Hippocampal formation (tissue), 2 donors: Measurements from ENCODE around the gene POU6F2.

Source experiments
- DNase-seq, 2 donors: peaks; one replicate each; lab custom pipeline; 2025; lab: John Stamatoyannopoulos, UW

POU6F2 gene

DNA sequence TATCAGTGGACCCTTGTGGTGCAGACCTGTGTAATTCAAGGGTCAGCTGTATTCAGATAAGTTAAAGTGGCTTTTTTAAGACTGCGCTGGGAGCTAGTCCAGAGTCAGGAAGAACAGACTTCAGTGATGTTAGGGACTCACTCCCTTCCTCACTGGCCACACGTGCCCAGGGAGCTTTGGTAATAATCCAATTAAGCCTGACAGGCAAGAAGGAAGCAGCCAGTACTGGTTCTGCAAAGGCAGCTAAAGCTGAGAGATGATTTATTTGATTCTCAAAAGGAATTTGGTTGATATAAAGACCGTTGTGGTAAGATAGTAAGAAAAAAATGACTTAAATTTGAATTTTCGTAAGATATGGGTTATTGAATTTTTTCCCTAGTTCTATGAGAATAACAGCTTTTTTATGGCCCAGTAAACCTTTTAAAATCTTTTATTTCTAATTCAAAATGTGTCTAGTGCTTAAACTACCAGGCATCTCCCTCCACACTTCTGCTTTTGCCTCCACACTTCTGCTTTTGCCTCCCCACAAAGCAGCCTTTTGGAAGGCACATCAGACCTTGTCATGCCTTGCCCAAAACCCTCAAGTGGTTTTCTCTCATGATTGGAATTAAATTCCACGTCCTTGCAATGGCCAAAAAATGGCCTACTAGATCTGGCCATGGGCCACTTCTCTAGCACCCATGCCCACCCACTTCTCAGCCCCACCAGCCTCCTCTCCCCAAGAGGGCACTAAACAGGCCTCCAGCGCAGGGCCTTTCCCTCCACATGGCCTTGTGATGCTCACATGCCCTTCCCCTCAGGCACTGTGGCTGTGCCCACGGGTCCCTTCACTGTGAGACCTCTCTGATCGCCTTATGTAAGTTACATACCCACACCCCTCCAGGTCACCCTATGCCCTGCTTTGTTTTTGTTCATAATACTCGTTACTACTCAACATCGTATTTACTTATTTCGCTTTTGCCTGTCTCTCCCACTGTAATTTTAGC is 92.5 kb downstream of the POU6F2 start:
- DNase-seq: no peak

DNA sequence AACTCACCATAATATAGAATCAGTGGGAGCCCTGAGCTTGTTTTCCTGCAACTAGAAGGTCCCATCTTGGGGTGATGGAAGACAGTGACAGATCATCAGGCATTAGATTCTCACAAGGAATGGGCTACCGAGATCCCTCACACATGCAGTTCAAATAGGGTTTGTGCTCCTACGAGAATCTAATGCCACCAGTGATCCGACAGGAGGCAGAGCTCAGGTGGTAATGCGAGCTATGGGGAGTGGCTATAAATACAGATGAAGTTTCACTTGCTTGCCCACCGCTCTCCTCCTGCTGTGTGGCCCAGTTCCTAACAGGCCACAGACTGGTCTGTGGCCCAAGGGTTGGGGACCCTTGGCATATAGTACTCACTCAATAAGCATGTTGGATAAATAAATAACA is 93.4 kb downstream of the POU6F2 start:
- DNase-seq: no peak

DNA sequence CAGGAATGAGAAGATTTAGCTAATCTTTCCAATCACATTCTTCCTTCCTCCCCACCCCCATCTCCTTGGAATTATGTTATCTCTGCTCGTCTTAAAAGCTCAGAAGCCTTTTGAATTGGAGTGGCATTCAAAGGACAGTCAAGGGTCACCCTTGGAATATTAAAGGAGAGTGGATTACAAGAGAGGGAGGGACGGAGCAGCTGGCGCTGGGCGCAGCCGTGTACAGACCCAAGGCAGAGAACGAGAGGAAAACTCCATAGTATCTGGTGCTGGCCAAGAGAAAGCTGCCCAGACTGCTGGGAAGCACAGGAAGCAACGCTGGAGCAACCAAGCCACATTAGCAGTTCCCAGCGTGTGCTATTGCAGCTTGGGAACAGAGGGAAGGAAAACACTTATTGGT is 95.7 kb downstream of the POU6F2 start:
- DNase-seq: peak in 1 of 2 donors; percentile 10

DNA sequence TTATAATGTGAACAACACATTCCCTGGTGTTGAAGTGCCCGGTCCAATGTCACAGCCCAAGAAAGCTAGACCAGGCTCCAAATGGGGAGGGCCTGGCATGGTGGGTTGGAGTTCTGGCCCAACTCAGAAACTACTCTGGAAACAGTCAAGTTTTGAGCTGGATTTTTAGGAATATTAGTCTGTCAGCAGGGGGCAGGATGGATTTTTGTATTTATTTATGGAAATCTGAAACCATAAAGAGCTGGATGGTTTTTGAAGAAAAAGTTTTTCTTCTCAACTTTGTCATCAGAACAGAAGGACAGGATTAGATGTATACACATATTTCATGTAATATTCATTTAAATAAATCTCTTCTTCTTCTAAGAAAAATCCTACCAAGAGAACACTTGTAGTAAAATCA is 97.5 kb downstream of the POU6F2 start:
- no peak for DNase-seq

DNA sequence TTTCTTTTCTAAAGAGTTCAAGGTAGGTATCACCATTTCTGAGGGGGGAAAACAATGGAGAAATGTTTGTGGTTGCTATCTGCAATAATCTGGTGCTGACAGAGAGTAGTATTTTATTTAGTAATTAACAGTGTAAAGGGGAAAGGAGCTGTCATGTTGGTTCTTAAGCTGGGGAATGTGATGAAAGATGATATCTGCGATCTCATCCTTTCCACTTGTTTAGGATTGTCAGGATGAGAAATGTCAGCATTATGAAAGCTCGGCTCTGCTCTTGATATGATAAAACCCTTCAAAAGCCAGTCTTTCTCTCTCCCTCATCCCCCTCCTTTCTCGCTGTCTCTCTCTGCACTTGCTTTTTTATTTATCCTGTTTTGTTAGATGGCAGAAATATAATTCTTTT is 106.1 kb downstream of the POU6F2 start:
- DNase-seq: no peak

DNA sequence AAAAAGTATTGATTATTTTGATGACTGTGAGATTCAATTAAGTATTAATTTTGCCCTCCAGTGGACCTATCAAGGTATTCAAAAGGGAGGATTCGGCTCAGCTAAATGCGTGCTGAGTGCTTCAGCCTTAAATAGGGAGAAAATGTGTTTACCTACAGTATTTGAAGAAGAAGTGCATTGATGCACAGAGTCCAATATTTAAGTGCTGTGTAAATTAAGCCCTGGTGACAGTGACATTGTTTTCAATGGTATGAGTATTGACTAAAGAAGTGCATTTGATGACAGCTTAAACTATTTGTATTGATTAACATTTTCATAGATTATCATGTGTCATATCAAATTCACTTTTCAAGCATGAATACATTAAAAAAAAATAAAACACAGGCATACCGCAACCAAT is 106.6 kb downstream of the POU6F2 start:
- DNase-seq: no peak

DNA sequence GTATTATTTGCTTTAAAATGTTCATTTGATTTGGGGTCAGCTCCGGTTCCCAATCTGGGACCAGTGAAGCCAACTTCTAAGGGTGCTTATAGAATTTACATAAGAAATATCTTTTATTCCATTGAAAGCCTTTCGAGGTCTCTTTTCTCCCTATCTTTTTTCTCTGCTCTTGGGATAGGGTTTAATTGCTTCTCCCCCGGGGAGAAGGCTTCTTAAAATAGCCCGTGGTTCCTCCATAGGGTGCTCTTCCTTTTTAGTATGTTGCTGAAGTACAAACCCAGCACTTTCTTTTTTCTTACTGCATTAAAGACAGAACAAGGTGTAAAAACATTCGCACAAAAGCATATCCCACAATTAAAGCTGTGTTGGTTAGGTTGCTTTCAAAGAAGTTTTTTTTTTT is 107.5 kb downstream of the POU6F2 start:
- no peak for DNase-seq

DNA sequence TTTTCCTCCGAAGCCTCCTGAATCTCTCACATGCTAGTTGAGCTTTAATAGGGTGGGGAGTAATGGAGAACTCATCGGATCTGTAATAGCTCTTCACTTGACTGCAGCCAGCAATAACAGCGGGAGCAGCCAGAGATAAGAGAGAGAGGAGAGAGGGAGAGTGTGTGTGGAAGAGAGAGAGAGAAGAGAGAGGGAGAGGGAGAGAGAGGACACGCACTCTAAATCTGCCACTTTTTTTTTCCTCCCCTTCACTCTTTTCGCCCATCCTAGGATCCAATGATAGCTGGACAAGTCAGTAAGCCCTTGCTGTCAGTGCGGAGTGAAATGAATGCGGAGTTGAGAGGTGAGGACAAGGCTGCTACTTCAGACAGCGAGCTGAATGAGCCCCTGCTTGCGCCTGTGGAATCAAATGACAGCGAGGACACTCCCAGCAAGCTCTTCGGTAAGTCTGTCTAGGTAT is 107.9 kb downstream of the POU6F2 start:
- DNase-seq: no peak

DNA sequence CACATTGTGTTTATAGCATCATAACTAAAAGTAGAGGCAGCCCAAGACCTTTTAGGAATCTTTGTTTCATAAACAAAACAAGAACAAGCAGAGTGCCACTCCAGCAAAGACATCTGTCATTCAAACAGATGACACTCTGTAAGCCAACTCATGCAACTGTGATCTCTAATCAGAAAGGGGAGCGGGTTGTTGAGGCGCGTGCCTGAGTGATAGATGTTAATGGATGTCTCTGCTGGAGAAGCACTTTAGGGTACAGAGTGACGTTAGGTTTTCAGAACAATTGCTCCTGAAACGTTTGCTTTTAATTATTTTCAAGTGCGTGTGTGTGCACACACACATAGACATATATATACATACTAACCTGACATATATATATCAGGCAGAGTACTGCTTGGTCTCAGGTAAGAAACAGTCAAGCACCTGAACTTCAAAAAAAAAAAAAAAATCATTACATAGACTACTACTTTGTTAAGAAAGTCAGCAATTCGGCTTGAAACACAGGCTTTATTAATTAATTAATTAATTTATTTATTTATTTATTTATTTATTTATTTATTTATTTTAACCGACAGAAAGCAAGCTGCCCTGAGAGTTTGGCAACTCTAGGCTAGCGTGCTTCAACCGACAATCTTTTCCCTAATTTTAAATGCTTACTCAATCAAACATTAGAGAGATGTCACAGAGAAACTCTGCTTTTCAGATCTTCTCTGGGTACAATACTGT is 109.1 kb downstream of the POU6F2 start:
- no peak for DNase-seq

DNA sequence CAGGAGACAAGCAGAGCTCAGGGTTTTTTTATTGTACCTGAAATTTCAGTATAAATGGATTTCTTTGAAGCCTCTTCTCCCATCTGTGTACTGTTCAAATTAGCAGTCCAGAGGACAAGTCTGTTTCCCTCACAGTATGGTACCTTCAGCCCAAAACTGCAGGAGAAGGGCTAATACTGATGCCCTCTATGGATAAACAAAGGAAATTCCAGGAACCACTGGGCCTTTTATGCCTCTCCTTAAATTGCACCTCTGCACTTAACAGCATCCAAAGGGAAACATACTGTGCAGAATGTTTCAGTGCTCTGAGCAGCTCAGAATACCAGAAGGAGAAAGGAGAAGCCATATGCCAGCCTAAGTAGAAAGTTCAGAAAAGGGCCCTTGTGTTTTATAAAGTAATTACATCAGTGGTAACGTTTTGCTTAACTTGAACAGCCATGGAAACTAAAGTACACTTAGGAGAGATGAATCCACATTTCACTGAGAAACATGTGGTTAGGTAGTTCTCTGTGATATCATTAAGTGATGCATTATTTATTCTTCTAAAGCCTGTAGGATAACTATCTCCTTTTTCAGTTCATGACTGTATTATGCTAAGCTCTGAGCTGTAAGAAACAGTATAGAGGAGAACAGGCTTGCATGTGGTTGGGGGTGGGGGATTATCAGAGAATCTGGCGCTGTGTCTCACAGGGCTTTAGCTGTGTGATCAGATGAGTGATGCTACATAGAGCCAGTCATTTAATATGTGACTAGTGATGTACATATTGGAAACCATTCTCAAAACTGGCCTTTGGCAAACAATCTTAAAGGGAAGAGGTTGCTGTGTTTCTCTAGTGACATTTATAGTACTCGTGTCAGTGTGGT is 111.3 kb downstream of the POU6F2 start:
- peak in 1 of 2 donors; percentile 11 for DNase-seq

DNA sequence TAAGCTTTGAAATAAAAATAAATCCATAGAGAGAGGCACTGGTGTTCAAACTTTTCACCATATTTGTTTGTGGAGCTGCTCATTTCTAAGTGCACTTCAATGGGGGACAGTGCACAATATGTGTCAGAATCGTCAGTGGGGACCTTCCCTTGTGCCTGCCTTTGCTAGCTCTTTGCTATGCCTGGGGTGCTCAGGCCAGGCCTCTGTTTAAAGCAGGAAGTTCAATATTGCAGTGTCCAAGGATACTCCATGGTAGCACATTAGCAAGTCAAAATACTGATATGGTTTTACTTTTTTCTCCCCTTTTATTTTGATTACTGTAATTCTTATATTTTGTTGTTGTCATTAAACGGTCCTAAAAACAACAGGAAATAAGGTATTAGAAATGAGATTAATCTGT is 113.4 kb downstream of the POU6F2 start:
- DNase-seq: no peak

DNA sequence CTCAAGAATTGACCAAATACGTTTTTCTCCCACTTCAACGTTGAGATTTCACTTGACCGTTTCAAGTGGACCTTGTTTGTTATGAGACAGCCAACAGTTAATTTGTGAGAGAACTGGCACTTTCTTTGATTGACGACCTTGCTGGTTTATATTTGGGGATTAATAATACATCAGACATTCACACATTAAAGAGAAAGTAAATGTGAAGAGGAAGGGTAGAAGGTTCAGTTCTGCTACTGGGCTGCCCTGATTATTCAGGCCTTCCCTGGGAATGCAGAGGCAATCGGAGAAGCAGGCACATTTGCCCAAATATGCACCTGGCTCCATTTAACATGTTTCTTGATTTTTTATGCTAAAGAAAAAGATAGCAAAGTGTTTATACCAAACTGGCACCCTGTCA is 114.1 kb downstream of the POU6F2 start:
- no peak for DNase-seq

DNA sequence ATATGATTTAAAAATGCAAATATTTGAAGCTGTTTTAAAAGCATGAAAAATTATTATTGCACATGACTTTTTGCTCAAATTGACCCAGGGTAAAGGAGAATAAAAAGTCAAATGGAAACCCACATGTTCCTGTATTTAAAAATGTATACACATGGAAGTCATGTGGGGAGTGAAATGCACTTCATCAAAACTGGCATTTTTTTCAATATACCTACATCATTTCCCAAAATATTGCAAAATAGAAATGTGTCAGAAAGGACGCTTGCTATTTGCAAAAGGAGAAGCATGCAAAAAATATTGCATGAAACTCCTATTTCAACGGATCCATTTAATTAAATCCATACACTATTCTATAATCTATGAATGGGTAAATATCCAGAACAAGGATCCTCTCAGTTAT is 117.0 kb downstream of the POU6F2 start:
- DNase-seq: no peak

DNA sequence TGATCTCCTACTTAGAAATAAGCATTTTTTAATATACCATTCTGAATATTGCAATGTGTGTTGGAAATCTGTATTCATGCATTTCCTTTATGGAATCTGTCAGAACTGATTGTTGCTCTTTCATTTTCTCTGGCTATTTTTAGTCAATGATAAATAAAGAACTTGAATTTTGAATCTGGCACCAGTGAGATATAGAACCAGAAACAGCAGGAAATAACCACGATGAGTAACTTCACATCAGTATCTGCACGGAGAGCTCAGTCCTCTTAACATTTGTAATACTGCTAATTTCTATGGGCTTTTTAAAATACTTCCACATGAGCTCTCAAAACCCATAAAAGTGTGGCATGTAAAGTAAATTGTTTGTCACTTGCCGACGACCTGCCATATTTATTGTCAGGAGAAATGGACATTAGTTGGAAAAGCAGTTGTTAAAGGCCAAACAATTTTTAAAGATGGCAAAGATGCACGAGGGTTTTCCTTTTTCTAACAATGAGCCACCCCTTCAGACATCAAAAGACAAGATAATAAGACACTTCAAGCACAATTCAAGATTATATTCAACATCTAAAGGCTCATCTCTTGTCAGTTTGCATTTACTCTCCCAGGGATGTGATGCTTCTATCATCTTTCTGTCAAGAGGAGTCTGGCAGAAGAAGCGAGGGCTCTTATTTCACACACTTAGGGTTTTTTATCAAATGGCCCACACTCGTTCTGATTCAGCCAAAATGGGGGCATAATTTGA is 118.3 kb downstream of the POU6F2 start:
- no peak for DNase-seq

DNA sequence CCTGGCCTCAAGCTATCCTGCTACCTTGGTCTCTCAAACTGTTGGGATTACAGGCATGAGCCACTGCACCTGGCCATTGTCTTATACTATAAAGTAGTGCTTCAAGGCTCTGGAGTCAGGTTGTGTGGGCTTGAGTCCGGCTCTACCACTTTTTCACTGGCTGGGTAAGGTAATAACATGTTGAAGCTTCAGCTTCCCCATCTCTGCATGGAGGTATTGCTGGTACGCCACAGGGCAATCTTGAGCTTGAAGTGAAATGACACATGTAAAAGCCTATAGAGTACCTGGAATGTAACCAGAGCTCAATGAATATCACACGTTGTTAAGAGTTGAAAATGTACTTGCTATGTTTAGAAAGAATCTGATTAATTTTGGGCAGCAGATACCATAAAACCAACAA is 120.8 kb downstream of the POU6F2 start:
- no peak for DNase-seq

DNA sequence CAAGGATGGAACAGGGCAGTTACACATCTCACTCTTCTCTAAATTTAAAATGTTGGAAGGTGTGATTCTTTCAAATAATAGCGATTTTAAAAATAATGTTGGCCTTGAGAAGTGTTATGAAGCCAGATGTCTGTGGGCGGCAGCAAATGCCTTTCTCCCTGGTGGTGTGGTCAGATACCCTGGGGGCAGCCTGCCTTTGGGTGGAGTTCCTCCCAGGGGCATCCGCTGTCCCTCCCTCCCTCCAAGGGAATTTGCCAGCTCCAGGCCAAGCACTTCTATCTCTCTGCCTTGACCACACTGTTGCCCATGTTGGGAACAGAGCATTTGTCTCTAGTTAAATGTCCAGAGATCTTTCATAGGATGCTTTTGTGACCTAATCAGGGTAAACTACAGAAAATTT is 121.4 kb downstream of the POU6F2 start:
- no peak for DNase-seq

DNA sequence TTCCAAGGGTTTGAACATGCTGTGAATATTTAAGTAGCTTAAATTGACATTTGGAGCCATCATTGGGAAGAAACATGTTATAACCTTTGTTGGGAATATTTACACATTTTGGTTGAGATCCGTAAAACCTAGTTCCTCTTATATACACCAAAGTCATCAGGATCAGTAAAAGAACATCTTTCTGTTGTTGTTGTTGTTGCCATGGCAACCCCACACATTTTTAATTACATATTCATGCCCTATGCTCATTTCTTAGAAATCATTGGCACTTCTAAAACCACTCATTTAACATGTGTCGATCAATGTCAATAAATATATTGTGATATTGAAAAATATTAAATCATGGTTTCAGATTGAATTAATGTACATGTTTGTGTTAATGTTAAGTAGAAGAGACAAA is 122.6 kb downstream of the POU6F2 start:
- no peak for DNase-seq

DNA sequence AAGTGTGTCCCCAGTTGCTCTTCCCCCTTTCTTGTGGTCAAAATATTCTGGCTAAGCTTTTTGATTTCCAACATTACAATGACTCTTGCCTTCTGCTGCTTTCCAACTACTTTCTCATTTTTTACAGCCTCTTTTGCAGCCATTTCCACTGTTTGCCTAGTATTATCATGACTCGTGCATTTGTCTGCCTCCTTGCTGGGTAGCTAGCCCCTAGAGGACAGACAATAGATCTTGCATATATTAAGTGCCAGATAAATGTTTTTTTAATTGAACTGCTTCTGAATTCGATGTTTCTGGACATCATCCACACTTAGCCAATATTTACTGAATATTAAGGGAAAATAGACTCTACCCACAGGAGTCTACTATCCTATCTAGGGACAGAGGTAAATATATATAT is 124.5 kb downstream of the POU6F2 start:
- DNase-seq: no peak

DNA sequence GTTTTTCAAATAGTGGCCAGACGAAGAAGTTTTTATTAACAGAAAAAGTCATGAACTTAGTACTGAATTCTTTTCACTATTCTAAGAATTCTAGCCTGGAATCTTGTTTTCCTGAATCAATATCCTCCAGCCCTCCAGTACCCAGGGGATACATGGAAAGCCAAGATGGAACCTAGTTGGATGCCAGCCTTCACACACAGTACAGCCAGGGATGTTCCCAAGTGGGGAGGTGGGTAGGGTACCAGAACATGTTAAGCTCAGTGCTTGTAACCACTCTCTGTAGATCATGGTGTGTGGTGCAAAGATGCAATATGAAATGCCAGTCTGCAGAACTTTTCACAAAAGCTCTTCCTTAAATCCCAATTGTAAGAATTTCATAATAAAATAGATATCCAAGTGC is 128.0 kb downstream of the POU6F2 start:
- no peak for DNase-seq

DNA sequence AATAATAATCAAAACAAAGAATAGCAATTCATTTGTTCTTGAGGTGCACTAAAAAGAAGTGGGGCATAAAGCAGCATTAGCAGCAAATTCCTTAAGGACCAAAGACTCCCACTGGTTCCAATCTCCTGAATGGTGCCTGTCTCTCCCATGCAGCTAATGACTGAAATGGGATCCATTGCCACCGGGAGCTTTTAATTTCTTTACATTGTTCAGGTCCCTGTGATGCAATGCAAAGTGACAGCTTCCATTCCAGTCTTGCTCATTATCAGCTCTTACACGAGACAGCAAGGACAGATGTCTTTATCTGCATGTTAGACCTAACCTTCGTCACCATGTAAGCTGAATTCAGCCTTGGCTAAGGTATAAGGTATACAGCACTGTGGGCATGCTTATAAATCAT is 148.1 kb downstream of the POU6F2 start:
- DNase-seq: no peak

DNA sequence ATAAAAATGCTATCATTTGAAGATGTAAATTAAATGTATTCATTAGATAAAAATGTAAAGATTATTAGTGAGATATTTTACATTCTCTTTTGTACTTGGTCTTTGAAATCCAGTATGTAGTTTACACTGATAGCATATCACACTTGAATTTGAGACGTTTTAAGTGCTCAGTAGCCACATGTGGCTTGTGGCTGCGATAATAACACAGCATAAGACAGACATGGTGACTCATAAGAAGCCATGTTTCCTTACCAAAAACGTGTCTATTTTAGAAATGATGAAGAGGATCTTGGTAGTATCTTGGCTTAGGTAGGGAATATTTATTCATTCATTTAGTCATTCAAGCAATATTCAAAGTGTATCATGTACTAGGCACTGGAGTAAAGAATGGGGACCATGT is 149.3 kb downstream of the POU6F2 start:
- no peak for DNase-seq
